ENCODE results near the gene GXYLT2.

The GXYLT2 gene

GRCh38 chr3:72961752-72962151, 73.9 kb downstream of the GXYLT2 start:
- no peaks in the 10 kb centered on the region for H3K9me3 ChIP-seq
- TF ChIP-seq CTCF (IDR thresholded peaks at IDR 0.05), result no peak
- no peaks in the 10 kb centered on the region for H3K4me1 ChIP-seq
- no peak overlapping the region for H3K27ac ChIP-seq
- no peak for DNase-seq
- intact Hi-C loops (cut with DNase I; ENCODE audit: low total_unique reads), result no loop called here
- no peak overlapping the region for H3K4me3 ChIP-seq
- H3K27me3 ChIP-seq, result no peaks in the 10 kb centered on the region
- peaks cover 0 to 3% (median 0%) of the 10 kb centered on the region in 3 donors for H3K36me3 ChIP-seq

- Histone ChIP-seq H3K27me3 (no peaks in the 10 kb centered on the region), H3K27ac (no peak overlapping the region), H3K4me3 (no peak overlapping the region), H3K4me1 (no peaks in the 10 kb centered on the region), H3K36me3 (peaks cover under 1 to 8% (median under 1%) of the 10 kb centered on the region in 3 donors), H3K9me3 (no peaks in the 10 kb centered on the region)
- intact Hi-C loops (cut with DNase I; ENCODE audit: low total_unique reads), result no loop called here
- TF ChIP-seq CTCF (IDR thresholded peaks at IDR 0.05), result no peak
- no peak for DNase-seq
Measured at GRCh38 chr3:72962317-72962716, 74.5 kb downstream of the GXYLT2 start.

- Histone ChIP-seq H3K27ac (no peak overlapping the region), H3K36me3 (peaks cover 6 to 30% (median 12%) of the 10 kb centered on the region in 3 donors), H3K9me3 (no peaks in the 10 kb centered on the region), H3K4me3 (no peak overlapping the region), H3K27me3 (no peaks in the 10 kb centered on the region), H3K4me1 (no peaks in the 10 kb centered on the region)
- no peak for TF ChIP-seq CTCF (IDR thresholded peaks at IDR 0.05)
- DNase-seq, result no peak
- intact Hi-C loops (cut with DNase I; ENCODE audit: low total_unique reads), result no loop called here
Measured at GRCh38 chr3:72964633-72965032, 76.8 kb downstream of the GXYLT2 start.

- Histone ChIP-seq H3K36me3 (peaks cover 6 to 35% (median 12%) of the 10 kb centered on the region in 3 donors), H3K4me3 (no peak overlapping the region), H3K27me3 (no peaks in the 10 kb centered on the region), H3K9me3 (no peaks in the 10 kb centered on the region), H3K27ac (no peak overlapping the region), H3K4me1 (no peaks in the 10 kb centered on the region)
- no peak for DNase-seq
- intact Hi-C loops (cut with DNase I; ENCODE audit: low total_unique reads), result no loop called here
- TF ChIP-seq CTCF (IDR thresholded peaks at IDR 0.05), result no peak
Measured at GRCh38 chr3:72968266-72968664, 80.4 kb downstream of the GXYLT2 start.

- H3K9me3 ChIP-seq, result no peaks in the 10 kb centered on the region
- H3K27ac ChIP-seq, result no peak overlapping the region
- DNase-seq, result no peak
- H3K4me1 ChIP-seq, result no peaks in the 10 kb centered on the region
- no peaks in the 10 kb centered on the region for H3K27me3 ChIP-seq
- no peak overlapping the region for H3K4me3 ChIP-seq
- intact Hi-C loops (cut with DNase I; ENCODE audit: low total_unique reads), result no loop called here
- no peak for TF ChIP-seq CTCF (IDR thresholded peaks at IDR 0.05)
- peaks cover 6 to 35% (median 12%) of the 10 kb centered on the region in 3 donors for H3K36me3 ChIP-seq
Measured at GRCh38 chr3:72969766-72970165, 81.9 kb downstream of the GXYLT2 start.

- intact Hi-C loops (cut with DNase I; ENCODE audit: low total_unique reads), result no loop called here
- DNase-seq, result no peak
- Histone ChIP-seq H3K4me3 (no peak overlapping the region), H3K4me1 (no peaks in the 10 kb centered on the region), H3K27ac (no peak overlapping the region), H3K9me3 (no peaks in the 10 kb centered on the region), H3K36me3 (peaks cover 6 to 35% (median 12%) of the 10 kb centered on the region in 3 donors), H3K27me3 (no peaks in the 10 kb centered on the region)
- TF ChIP-seq CTCF (IDR thresholded peaks at IDR 0.05), result no peak
Measured at GRCh38 chr3:72970942-72971341, 83.1 kb downstream of the GXYLT2 start.

Data from tibial artery (tissue), 4 donors.